ENCODE measurements around the gene RAPGEF5. TPM values are rescaled to one million over a fixed set of nuclear protein-coding genes. Genes with fewer than 3 reads are reported as not detected.

The RAPGEF5 gene
- total RNA-seq, 1 donor from 2014 or later: 1.1 TPM

- DNase-seq (ENCODE audit: low read depth): no peak
- Histone ChIP-seq H3K4me3 (ENCODE audit: low read depth, low read length) (no peak overlapping the region), H3K27me3 (ENCODE audit: control insufficient read depth, insufficient read depth, low read length) (no peaks in the 10 kb centered on the region), H3K36me3 (ENCODE audit: control insufficient read depth, insufficient read depth, low read length) (no peaks in the 10 kb centered on the region)
- no peak for TF ChIP-seq CTCF (IDR thresholded peaks at IDR 0.05; ENCODE audit: insufficient read depth, low read length, poor library complexity, severe bottlenecking)
These were observed 36.5 kb downstream of the RAPGEF5 start for GRCh38 chr7:22320416-22320815.

GRCh38 chr7:22319424-22320403 lies 37.2 kb downstream of the RAPGEF5 start:
- no peak for TF ChIP-seq CTCF (IDR thresholded peaks at IDR 0.05; ENCODE audit: insufficient read depth, low read length, poor library complexity, severe bottlenecking)
- H3K4me3 ChIP-seq (ENCODE audit: low read depth, low read length): no peak overlapping the region
- H3K27me3 ChIP-seq (ENCODE audit: control insufficient read depth, insufficient read depth, low read length): no peaks in the 10 kb centered on the region
- DNase-seq (ENCODE audit: low read depth): no peak
- H3K36me3 ChIP-seq (ENCODE audit: control insufficient read depth, insufficient read depth, low read length): no peaks in the 10 kb centered on the region

GRCh38 chr7:22318376-22318775 lies 38.6 kb downstream of the RAPGEF5 start:
- DNase-seq (ENCODE audit: low read depth): no peak
- no peaks in the 10 kb centered on the region for H3K27me3 ChIP-seq (ENCODE audit: control insufficient read depth, insufficient read depth, low read length)
- no peaks in the 10 kb centered on the region for H3K36me3 ChIP-seq (ENCODE audit: control insufficient read depth, insufficient read depth, low read length)
- TF ChIP-seq CTCF (IDR thresholded peaks at IDR 0.05; ENCODE audit: insufficient read depth, low read length, poor library complexity, severe bottlenecking): no peak
- H3K4me3 ChIP-seq (ENCODE audit: low read depth, low read length): no peak overlapping the region

- Histone ChIP-seq H3K27me3 (ENCODE audit: control insufficient read depth, insufficient read depth, low read length) (no peaks in the 10 kb centered on the region), H3K36me3 (ENCODE audit: control insufficient read depth, insufficient read depth, low read length) (no peaks in the 10 kb centered on the region), H3K4me3 (ENCODE audit: low read depth, low read length) (no peak overlapping the region)
- no peak for DNase-seq (ENCODE audit: low read depth)
- TF ChIP-seq CTCF (IDR thresholded peaks at IDR 0.05; ENCODE audit: insufficient read depth, low read length, poor library complexity, severe bottlenecking): no peak
These were observed 39.3 kb downstream of the RAPGEF5 start for GRCh38 chr7:22317632-22318031.

- no peak for DNase-seq (ENCODE audit: low read depth)
- H3K36me3 ChIP-seq (ENCODE audit: control insufficient read depth, insufficient read depth, low read length): no peaks in the 10 kb centered on the region
- H3K27me3 ChIP-seq (ENCODE audit: control insufficient read depth, insufficient read depth, low read length): no peaks in the 10 kb centered on the region
- no peak for TF ChIP-seq CTCF (IDR thresholded peaks at IDR 0.05; ENCODE audit: insufficient read depth, low read length, poor library complexity, severe bottlenecking)
- no peak overlapping the region for H3K4me3 ChIP-seq (ENCODE audit: low read depth, low read length)
These were observed 40.0 kb downstream of the RAPGEF5 start for GRCh38 chr7:22316914-22317313.
